GM18870 (cell line): ENCODE measurements around the gene SERGEF.

Source experiments
- ATAC-seq: cut with Tn5 transposase; IDR thresholded peaks from one replicate; pipeline ENCODE4 v1.9.1; 2021; ENCODE audit warnings: moderate library complexity; ENCODE audit not compliant: unreplicated experiment

SERGEF gene

GRCh38 chr11:18012906-18013781, at the start of gene SERGEF:
Gene SERGEF, minus strand, starts transcription at chr11:18013047. Its CDS starts 37 bp downstream, at chr11:18013010.
- peak; percentile 74 for ATAC-seq

- ATAC-seq, result no peak
Measured at GRCh38 chr11:18061351-18061750, 48.5 kb upstream of the SERGEF start.

- ATAC-seq, result no peak
Measured at GRCh38 chr11:18056561-18057181, 43.8 kb upstream of the SERGEF start.

GRCh38 chr11:18054511-18055103, 41.8 kb upstream of the SERGEF start:
- ATAC-seq, result no peak

GRCh38 chr11:18050848-18051247, 38.0 kb upstream of the SERGEF start:
- no peak for ATAC-seq

- ATAC-seq, result no peak
Measured at GRCh38 chr11:18046116-18046777, 33.4 kb upstream of the SERGEF start, which contains the start of gene TPH1. Gene TPH1, minus strand, starts transcription at chr11:18046269. Its CDS starts 5,507 bp downstream, at chr11:18040762.

GRCh38 chr11:18036456-18036855, 23.6 kb upstream of the SERGEF start:
- ATAC-seq, result no peak

GRCh38 chr11:18027475-18027874, 14.6 kb upstream of the SERGEF start:
- no peak for ATAC-seq

- ATAC-seq, result no peak
Measured at GRCh38 chr11:18022419-18022818, 9.6 kb upstream of the SERGEF start.

- no peak for ATAC-seq
Measured at GRCh38 chr11:18019650-18020049, 6.8 kb upstream of the SERGEF start.

GRCh38 chr11:18016789-18017188, 3.9 kb upstream of the SERGEF start:
- ATAC-seq, result no peak

- ATAC-seq, result no peak
Measured at GRCh38 chr11:18014876-18015275, 2.0 kb upstream of the SERGEF start.

GRCh38 chr11:18013790-18014507, 1.1 kb upstream of the SERGEF start:
- no peak for ATAC-seq

- no peak for ATAC-seq
Measured at GRCh38 chr11:18012122-18012905, 533 bp downstream of the SERGEF start.

- no peak for ATAC-seq
Measured at GRCh38 chr11:18011633-18012032, 1.2 kb downstream of the SERGEF start.

GRCh38 chr11:18010977-18011586, 1.8 kb downstream of the SERGEF start:
- no peak for ATAC-seq

GRCh38 chr11:18010121-18010670, 2.7 kb downstream of the SERGEF start:
- no peak for ATAC-seq

GRCh38 chr11:18005376-18006129, 7.3 kb downstream of the SERGEF start:
- ATAC-seq, result no peak
